OCI-LY7 (cell line): ENCODE measurements around the gene NBEA. TPM values are rescaled to one million over a fixed set of nuclear protein-coding genes. Genes with fewer than 3 reads are reported as not detected.
A peak's percentile ranks its signal among the peaks of the same experiment; 100 is the strongest.

ENCODE experiments used
- BruUV-seq: library from RNA; stranded (reverse); fragments of 400-500 nt; replicated peaks from 2 replicates; lab custom pipeline; 2021; lab: Mats Ljungman, UMichigan
- CTCF ChIA-PET: fragments of 300-600 bp; sonication (Branson Sonifier 250); formaldehyde crosslinking; loops from one replicate; lab custom pipeline; 2022; ENCODE audit warnings: antibody characterized with exemption; ENCODE audit not compliant: unreplicated experiment; lab: Charles Lee
- POLR2A ChIA-PET: fragments of 300-600 bp; sonication (Branson Sonifier 250); formaldehyde crosslinking; loops from one replicate; lab custom pipeline; 2022; ENCODE audit warnings: antibody characterized with exemption; lab: Charles Lee
- DNase-seq: peaks from one replicate; pipeline ENCODE4 v3.0.0-alpha.2; 2015; ENCODE audit warnings: low spot score
- H2AFZ ChIP-seq: fragments of 200-600 bp; sonication (generic), shearing (Covaris generic); 2 replicates; pipeline ENCODE4 v1.6.1; 2014; ENCODE audit warnings: mild to moderate bottlenecking, antibody characterized with exemption, low read length, moderate library complexity
- H3K27ac ChIP-seq: fragments of 200-600 bp; sonication (generic); 2 replicates; pipeline ENCODE4 v1.5.1; 2014; ENCODE audit warnings: mixed run types, low read depth, mild to moderate bottlenecking, moderate library complexity, low read length, inconsistent platforms; ENCODE audit not compliant: poor library complexity, severe bottlenecking
- H3K36me3 ChIP-seq: fragments of 200-600 bp; sonication (generic); 2 replicates; pipeline ENCODE4 v1.6.1; 2014; ENCODE audit warnings: mild to moderate bottlenecking, antibody characterized with exemption, low read length, moderate library complexity, mixed read lengths; ENCODE audit not compliant: insufficient read depth
- H3K4me1 ChIP-seq: fragments of 200-600 bp; sonication (generic); 2 replicates; pipeline ENCODE4 v1.5.1; 2014; ENCODE audit warnings: mild to moderate bottlenecking, low read length; ENCODE audit not compliant: insufficient read depth, poor library complexity, severe bottlenecking
- H3K4me2 ChIP-seq: fragments of 200-600 bp; sonication (generic); 2 replicates; pipeline ENCODE4 v1.6.1; 2014; ENCODE audit warnings: mild to moderate bottlenecking, low read length
- H3K4me3 ChIP-seq: fragments of 200-600 bp; sonication (generic); 2 replicates; pipeline ENCODE4 v1.5.1; 2014; ENCODE audit warnings: mild to moderate bottlenecking, low read depth, low read length; ENCODE audit not compliant: poor library complexity, severe bottlenecking
- H3K79me2 ChIP-seq: fragments of 200-600 bp; sonication (generic); 2 replicates; pipeline ENCODE4 v1.6.1; 2016; ENCODE audit warnings: low read depth, mild to moderate bottlenecking, low read length, moderate library complexity, mixed read lengths; ENCODE audit not compliant: insufficient read depth
- H3K9me2 ChIP-seq: fragments of 200-600 bp; sonication (generic); 2 replicates; pipeline ENCODE4 v1.6.1; 2016; ENCODE audit warnings: mild to moderate bottlenecking, low read length, mixed read lengths; ENCODE audit not compliant: insufficient read depth
- H3K9me3 ChIP-seq: fragments of 200-600 bp; sonication (generic); 2 replicates; pipeline ENCODE4 v1.6.1; 2014; ENCODE audit warnings: mild to moderate bottlenecking, mixed run types, low read length, mixed read lengths
- H4K20me1 ChIP-seq: fragments of 200-600 bp; sonication (generic); 2 replicates; pipeline ENCODE4 v1.6.1; 2014; ENCODE audit warnings: mild to moderate bottlenecking, antibody characterized with exemption, low read length, moderate library complexity, mixed read lengths; ENCODE audit not compliant: insufficient read depth
- EZH2phosphoT487 ChIP-seq: fragments of 200-600 bp; sonication (generic); IDR thresholded peaks from 2 replicates; pipeline ENCODE4 v1.6.1; 2018; ENCODE audit warnings: low read depth, borderline replicate concordance, mild to moderate bottlenecking, mixed run types, antibody characterized with exemption, low read length, moderate library complexity, mixed read lengths
- intact Hi-C: fragments of 100-400 bp; cut with micrococcal nuclease; formaldehyde crosslinking; loops from one replicate; pipeline ENCODE4 v1.10.0; 2022; ENCODE audit not compliant: unreplicated experiment
- total RNA-seq, 2 experiments: library from RNA; depleted of rRNA in 1 of 2; stranded (reverse); fragments of >200 nt in 1 of 2; shearing (Covaris generic) in 1 of 2; gene quantifications; 2 replicates each; pipeline ENCODE4 v1.2.3, GENCODE V29; 2014 to 2022
- TF ChIP-seq, protein P1 (sequence below): fragments of 200-600 bp; sonication (generic); conservative IDR thresholded peaks from 2 replicates; pipeline ENCODE4 v1.5.1; 2014; ENCODE audit warnings: mild to moderate bottlenecking, antibody characterized with exemption, low read length, moderate library complexity, mixed read lengths

Gene NBEA
- total RNA-seq, 2 experiments from 2014 or later, result 3.6 to 11.0 TPM

DNA sequence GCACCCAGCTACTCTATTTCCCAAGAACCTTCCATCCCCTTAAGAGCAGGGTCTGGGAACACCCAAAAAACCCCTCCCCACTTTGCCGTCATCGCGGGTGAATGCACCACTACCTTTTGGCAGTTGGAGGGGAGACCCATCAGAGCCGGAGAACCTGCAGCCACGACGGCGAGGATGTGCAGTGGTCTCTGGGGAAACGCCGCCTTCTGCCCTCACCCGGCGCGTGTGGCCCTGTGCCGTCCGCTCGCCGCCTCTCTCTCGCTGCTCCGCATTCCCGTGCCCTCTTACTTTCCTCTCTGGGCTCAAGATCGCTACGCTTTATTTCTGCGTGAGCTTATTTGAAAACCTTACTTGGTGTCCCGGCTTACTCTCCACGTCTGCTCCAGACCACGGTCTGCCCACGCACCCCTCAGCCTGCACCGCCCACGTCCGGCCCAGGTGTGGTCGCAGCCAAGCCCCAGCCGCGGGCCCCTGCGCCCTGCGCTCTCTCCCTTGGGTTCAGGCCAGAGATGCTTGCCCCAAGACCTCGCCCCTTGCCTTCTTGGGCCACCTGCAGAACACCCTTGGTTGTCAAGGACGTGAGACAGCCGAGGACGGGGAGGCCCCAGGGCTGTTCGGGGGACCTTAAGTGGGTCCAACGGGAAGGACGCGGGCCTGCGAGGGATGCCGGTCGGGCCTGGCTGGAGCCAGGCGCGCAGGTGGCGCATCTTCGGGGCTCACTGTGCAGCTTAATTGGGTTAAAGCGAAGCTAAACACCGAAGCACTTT is 536.4 kb downstream of the NBEA start:
- no peaks in the 10 kb centered on the region for H4K20me1 ChIP-seq

DNA sequence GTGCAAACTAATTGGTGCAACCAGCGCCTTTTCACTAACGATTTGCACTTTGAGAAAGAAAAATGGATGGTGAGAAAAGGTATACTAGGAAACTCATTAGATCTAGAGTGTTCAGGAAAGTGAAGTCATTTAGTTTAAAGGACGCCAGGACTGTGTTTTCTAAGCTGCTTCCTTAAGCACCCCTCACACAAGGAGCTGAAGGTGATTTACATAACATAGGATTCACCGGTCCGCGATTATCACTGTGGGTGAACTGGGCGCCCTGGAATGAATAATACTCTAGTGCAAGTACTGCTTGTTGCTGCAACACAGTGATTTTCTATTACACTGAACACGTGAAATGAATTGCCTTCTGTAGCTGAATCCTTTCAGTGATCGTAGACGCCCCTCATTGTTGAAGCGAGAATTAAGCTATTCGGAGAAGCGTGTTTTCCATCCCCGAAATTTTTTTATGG is 537.0 kb downstream of the NBEA start:
- Histone ChIP-seq H3K4me2 (peak overlapping the region; percentile 12; the same call in 1 of the 2 replicates), H3K4me1 (no peaks in the 10 kb centered on the region), H3K9me3 (no peaks in the 10 kb centered on the region), H3K27ac (no peak overlapping the region), H3K79me2 (no peaks in the 10 kb centered on the region), H2AFZ (no peak overlapping the region), H3K4me3 (no peak overlapping the region), H3K36me3 (no peaks in the 10 kb centered on the region), H3K9me2 (0 out of 2 replicates have a peak, but pooled peaks cover 3% of the 10 kb centered on the region), H4K20me1 (no peaks in the 10 kb centered on the region)
- intact Hi-C loops, result no loop called here
- BruUV-seq, result no TSS peak
- TF ChIP-seq, protein P1, sequence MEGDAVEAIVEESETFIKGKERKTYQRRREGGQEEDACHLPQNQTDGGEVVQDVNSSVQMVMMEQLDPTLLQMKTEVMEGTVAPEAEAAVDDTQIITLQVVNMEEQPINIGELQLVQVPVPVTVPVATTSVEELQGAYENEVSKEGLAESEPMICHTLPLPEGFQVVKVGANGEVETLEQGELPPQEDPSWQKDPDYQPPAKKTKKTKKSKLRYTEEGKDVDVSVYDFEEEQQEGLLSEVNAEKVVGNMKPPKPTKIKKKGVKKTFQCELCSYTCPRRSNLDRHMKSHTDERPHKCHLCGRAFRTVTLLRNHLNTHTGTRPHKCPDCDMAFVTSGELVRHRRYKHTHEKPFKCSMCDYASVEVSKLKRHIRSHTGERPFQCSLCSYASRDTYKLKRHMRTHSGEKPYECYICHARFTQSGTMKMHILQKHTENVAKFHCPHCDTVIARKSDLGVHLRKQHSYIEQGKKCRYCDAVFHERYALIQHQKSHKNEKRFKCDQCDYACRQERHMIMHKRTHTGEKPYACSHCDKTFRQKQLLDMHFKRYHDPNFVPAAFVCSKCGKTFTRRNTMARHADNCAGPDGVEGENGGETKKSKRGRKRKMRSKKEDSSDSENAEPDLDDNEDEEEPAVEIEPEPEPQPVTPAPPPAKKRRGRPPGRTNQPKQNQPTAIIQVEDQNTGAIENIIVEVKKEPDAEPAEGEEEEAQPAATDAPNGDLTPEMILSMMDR, result no peak
- no peak for TF ChIP-seq EZH2phosphoT487
- POLR2A ChIA-PET, result interaction anchor here (0.8 kb wide), 1 partner anchor 287 kb away, joined by 3 read pairs; no protein-coding TSS in a partner anchor
- CTCF ChIA-PET, result no interaction called here
- DNase-seq, result no peak

More for the DNA sequence above, 536.4 kb downstream of the NBEA start:
- no peak for DNase-seq
- Histone ChIP-seq H3K27ac (no peak overlapping the region), H3K4me3 (no peak overlapping the region), H3K4me1 (no peaks in the 10 kb centered on the region), H3K9me2 (no peaks in the 10 kb centered on the region), H3K36me3 (no peaks in the 10 kb centered on the region), H3K4me2 (peak overlapping the region; percentile 12; the same call in 1 of the 2 replicates), H3K9me3 (no peaks in the 10 kb centered on the region), H2AFZ (no peak overlapping the region), H3K79me2 (no peaks in the 10 kb centered on the region)
- ChIA-PET POLR2A (interaction anchor here (0.8 kb wide), 1 partner anchor 286 kb away, joined by 3 read pairs; no protein-coding TSS in a partner anchor), CTCF (no interaction called here)
- intact Hi-C loops, result no loop called here
- TF ChIP-seq, protein P1, result no peak
- no peak for TF ChIP-seq EZH2phosphoT487
- BruUV-seq, result no TSS peak

DNA sequence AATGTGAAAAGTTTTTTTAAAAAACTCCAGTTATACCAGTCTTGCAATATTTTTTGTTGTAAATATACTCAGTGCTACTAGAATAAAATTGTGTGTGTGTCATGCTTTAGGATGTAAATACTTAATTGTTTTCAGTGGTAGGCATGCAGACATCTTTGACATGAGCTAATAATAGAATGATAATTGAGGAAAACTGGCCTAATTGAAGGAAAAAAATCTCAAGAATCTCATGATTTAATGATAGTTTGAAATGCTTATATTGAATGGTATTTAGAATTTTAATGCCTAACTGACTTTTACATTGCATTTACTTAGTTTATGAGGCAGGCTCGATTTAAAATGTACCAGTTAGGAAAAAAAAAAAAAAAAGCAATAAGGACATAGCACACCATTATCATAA is 537.6 kb downstream of the NBEA start:
- Histone ChIP-seq H4K20me1 (no peaks in the 10 kb centered on the region), H3K4me3 (no peak overlapping the region), H2AFZ (no peak overlapping the region), H3K27ac (no peak overlapping the region), H3K36me3 (no peaks in the 10 kb centered on the region), H3K9me2 (0 out of 2 replicates have a peak, but pooled peaks cover 3% of the 10 kb centered on the region), H3K4me1 (peaks cover 5% of the 10 kb centered on the region), H3K79me2 (no peaks in the 10 kb centered on the region), H3K4me2 (no peak overlapping the region), H3K9me3 (no peaks in the 10 kb centered on the region)
- TF ChIP-seq, protein P1, result no peak
- TF ChIP-seq EZH2phosphoT487, result no peak
- BruUV-seq, result no TSS peak
- CTCF ChIA-PET, result no interaction called here
- DNase-seq, result no peak
- POLR2A ChIA-PET, result no interaction called here
- intact Hi-C loops, result no loop called here
